ENCODE results near the gene R3HDM1. TPM values are rescaled to one million over a fixed set of nuclear protein-coding genes. Genes with fewer than 3 reads are reported as not detected.
"Not testable (repeated sequence)": the region's sequence is repeated elsewhere in the genome, so short reads cannot be mapped to it uniquely, and the experiment has no call there.

The R3HDM1 gene
- total RNA-seq, 4 donors from 2014 or later = 0.59 to 41.8 (median 13.7) TPM

- H3K4me1 ChIP-seq = peaks cover 0 to 3% of the 10 kb centered on the region in 2 donors
- DNase-seq = peak; percentile 92 to 96
- H3K27me3 ChIP-seq = no peaks in the 10 kb centered on the region
- H3K9me3 ChIP-seq = no peaks in the 10 kb centered on the region
- intact Hi-C loops (cut with DNase I; ENCODE audit: low total_unique reads) = no loop called here
- TF ChIP-seq CTCF (IDR thresholded peaks at IDR 0.05) = peak in 1 of 4 experiments; percentile 4
- TF ChIP-seq POLR2A (IDR thresholded peaks at IDR 0.05) = no peak
- peak within 1 kb of the TSS; percentile 58 to 93 for H3K4me3 ChIP-seq
- H3K27ac ChIP-seq = peak within 1 kb of the TSS; percentile 97
- no peaks in the 10 kb centered on the region for H3K36me3 ChIP-seq
These were observed 712 bp upstream of the R3HDM1 start, which contains the start of gene ZRANB3 for GRCh38 chr2:135530313-135531230. ZRANB3 (minus strand) TSS chr2:135531218.

- Histone ChIP-seq H3K4me3 (no peak overlapping the region), H3K27ac (no peak overlapping the region), H3K9me3 (no peaks in the 10 kb centered on the region), H3K36me3 (no peaks in the 10 kb centered on the region), H3K27me3 (no peaks in the 10 kb centered on the region), H3K4me1 (peaks cover 0 to 3% of the 10 kb centered on the region in 2 donors)
- no peak for TF ChIP-seq CTCF (IDR thresholded peaks at IDR 0.05)
- no peak for TF ChIP-seq POLR2A (IDR thresholded peaks at IDR 0.05)
- intact Hi-C loops (cut with DNase I; ENCODE audit: low total_unique reads) = no loop called here
- no peak for DNase-seq
These were observed 1.3 kb downstream of the R3HDM1 start for GRCh38 chr2:135532581-135532980.

GRCh38 chr2:135533545-135533944, 2.3 kb downstream of the R3HDM1 start:
- H3K36me3 ChIP-seq; H3K9me3 ChIP-seq; H3K27ac ChIP-seq; H3K27me3 ChIP-seq; intact Hi-C loops (cut with DNase I; ENCODE audit: low total_unique reads); H3K4me3 ChIP-seq; H3K4me1 ChIP-seq; DNase-seq: not testable (repeated sequence)

- intact Hi-C loops (cut with DNase I; ENCODE audit: low total_unique reads) = no loop called here
- Histone ChIP-seq H3K9me3 (no peaks in the 10 kb centered on the region), H3K27me3 (no peaks in the 10 kb centered on the region), H3K27ac (no peak overlapping the region), H3K4me1 (no peaks in the 10 kb centered on the region), H3K4me3 (no peak overlapping the region), H3K36me3 (no peaks in the 10 kb centered on the region)
- TF ChIP-seq POLR2A (IDR thresholded peaks at IDR 0.05) (no peak), CTCF (IDR thresholded peaks at IDR 0.05) (no peak)
- DNase-seq = no peak
These were observed 15.2 kb downstream of the R3HDM1 start for GRCh38 chr2:135546436-135546835.

- intact Hi-C loops (cut with DNase I; ENCODE audit: low total_unique reads) = no loop called here
- no peaks in the 10 kb centered on the region for H3K4me1 ChIP-seq
- no peak for DNase-seq
- TF ChIP-seq CTCF (IDR thresholded peaks at IDR 0.05) (no peak), POLR2A (IDR thresholded peaks at IDR 0.05) (no peak)
- H3K4me3 ChIP-seq = no peak overlapping the region
- no peaks in the 10 kb centered on the region for H3K27me3 ChIP-seq
- H3K9me3 ChIP-seq = no peaks in the 10 kb centered on the region
- H3K27ac ChIP-seq = no peak overlapping the region
- no peaks in the 10 kb centered on the region for H3K36me3 ChIP-seq
These were observed 16.0 kb downstream of the R3HDM1 start for GRCh38 chr2:135547311-135547710.
